Retinal pigment epithelial cell (primary cell): ENCODE results near the gene BCLAF3.

ENCODE experiments used
- DNase-seq: peaks from one replicate; pipeline ENCODE4 v3.0.0-alpha.2; 2010; ENCODE audit warnings: low read depth
- H3K4me3 ChIP-seq: 2 replicates; pipeline ENCODE4 v1.5.1; 2011; ENCODE audit warnings: mild to moderate bottlenecking, low read length, control low read depth, moderate library complexity
- CTCF ChIP-seq: conservative IDR thresholded peaks from 2 replicates; pipeline ENCODE4 v1.5.1; 2011; ENCODE audit warnings: low read depth, low read length, control low read depth, inconsistent platforms

BCLAF3 gene

DNA sequence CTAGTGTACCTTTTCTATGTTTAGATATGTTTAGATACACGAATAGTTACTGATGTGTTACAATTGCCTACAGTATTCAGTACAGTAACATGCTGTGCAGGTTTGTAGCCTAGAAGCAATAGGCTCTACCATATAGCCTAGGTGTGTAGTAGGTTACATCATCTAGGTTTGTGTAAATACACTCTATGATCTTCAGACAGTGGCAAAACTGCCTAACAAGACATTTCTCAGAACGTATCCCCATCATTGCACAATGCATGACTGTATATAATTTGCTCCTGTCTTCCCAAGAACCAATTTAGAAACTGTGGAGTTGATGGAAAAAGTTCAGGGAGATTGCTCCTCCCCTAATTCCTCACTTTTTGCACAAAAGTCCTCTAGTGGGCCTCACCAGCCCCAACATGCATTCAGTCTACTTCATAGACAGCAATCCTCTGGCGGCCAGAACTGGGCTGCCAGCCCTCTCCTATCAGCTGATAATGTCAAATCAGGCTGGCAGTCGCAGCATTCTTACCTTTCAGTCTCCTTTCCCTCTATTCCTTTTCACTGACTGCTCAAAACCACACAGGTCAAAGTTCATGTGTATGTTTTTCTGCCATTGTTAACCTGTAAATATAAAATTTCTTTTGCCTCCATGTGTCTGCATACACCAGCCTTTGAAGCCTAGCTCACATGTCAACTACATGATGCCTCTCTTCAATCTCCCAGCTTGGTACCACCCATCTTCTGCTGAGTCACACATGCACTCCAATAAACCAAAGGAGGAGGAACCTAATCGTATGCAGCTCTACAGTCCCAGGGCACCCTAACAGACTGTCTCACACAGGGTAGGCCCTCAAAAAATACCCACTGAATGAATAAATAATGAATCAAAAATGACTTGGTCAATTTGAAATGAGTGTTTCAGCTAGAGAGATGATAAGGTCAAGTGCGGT is 32.0 kb downstream of the BCLAF3 start:
- H3K4me3 ChIP-seq, result no peak overlapping the region
- no peak for TF ChIP-seq CTCF
- DNase-seq, result no peak

DNA sequence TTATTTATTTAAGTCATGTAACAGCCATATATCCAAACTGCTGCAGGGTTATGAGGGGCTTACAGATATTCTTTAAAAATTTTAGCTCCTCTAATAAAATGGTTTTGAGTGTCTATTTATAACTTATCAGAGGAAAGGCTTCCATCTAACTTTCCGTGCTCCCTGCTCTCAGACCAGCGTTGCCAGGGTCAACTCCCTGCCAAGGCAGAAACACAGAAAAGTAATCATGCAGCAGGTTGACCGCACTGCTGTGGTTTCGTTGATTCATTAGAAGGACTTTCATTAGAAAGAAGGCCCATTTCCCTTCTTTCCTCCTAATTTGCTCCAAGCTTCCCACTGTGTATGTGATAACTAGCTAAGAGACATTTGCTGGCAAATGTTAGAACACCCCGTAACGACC is 33.9 kb downstream of the BCLAF3 start:
- H3K4me3 ChIP-seq, result no peak overlapping the region
- no peak for TF ChIP-seq CTCF
- no peak for DNase-seq

GRCh38 chrX:19956306-19956705 is 34.6 kb downstream of the BCLAF3 start:
- no peak for TF ChIP-seq CTCF
- no peak overlapping the region for H3K4me3 ChIP-seq
- DNase-seq, result no peak

GRCh38 chrX:19955306-19955705 is 35.6 kb downstream of the BCLAF3 start:
- no peak overlapping the region for H3K4me3 ChIP-seq
- DNase-seq, result no peak
- TF ChIP-seq CTCF, result no peak

DNA sequence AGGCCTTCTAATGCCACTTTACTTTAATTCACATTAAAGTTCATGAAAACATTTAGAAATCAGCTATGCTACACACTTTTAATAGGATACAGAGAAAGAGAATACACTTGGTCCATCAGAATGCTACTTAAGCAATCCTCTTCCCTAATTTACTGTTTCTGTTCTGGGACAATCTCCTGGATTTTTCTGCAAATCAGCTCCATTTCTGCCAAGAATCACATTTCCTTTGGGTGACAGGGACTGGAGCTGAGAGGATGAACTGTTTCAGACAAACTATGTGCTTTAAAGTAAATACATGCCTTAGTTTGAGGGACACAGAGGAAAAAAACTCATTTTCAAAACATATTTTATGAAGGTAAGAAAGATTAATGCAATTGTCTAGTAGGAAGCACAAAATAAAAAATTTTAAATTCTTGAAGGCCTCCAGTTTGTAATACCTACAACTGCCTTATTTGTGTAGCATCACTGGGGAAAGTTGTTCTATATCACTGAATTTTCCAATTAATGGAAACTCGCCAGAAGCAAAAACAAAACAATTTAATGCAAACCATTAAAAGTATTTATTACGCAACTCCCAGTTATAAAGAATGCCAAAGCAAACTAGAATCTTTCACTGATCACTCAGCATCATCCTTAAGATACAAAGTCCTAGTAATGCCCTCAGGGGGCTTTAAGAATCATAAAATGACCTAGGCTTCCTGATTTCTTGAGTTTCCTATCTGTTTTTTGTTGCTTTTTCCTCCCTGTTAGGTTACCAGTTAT is 36.3 kb downstream of the BCLAF3 start:
- no peak for TF ChIP-seq CTCF
- H3K4me3 ChIP-seq, result no peak overlapping the region
- no peak for DNase-seq

- no peak for TF ChIP-seq CTCF
- H3K4me3 ChIP-seq, result no peak overlapping the region
- DNase-seq, result no peak
Observed at GRCh38 chrX:19953145-19953544, 37.7 kb downstream of the BCLAF3 start.

GRCh38 chrX:19949340-19949739 is 41.5 kb downstream of the BCLAF3 start:
- DNase-seq, result no peak
- no peak overlapping the region for H3K4me3 ChIP-seq
- no peak for TF ChIP-seq CTCF
